COLO829 (cell line): ENCODE data around the gene ERC1.

Experiments
- DNase-seq: peaks from one replicate; pipeline ENCODE4 v3.0.0; 2012; ENCODE audit warnings: low spot score

The ERC1 gene

DNA sequence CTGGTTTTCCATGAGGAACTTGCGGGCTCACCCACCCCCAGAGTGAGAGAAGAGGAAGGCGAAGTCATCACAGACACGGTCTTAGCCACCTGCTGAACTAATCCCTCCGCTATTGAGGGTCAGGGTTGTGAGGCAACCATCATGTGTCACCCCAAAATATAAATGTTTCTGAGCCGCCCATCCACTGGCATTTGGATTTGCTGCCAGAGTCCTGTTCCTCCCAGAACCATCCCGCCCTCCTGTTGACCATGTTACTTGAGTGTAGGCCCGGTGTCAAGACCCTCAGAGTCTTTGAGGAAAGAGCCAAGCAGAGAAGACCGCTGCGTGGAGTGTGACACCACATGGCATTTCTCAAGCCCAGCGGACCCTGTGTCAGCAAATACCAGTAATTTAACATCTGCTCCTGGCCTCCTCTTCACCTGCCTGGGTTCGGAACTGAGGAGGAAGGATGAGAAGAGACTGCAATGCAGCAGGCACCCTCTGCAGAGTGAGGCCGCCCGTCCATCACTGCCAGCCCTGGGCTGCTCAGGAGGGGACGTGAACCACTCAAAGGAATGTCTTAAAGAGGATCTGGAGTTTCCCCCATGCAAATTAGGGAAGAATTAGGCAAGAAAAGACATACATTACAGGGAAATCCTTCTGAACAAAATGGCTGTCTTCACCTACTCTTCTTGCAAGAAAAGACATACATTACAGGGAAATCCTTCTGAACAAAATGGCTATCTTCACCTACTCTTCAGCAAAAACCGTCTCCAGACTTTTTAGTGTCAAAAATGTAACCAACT is 502.9 kb downstream of the ERC1 start:
- DNase-seq = no peak

DNA sequence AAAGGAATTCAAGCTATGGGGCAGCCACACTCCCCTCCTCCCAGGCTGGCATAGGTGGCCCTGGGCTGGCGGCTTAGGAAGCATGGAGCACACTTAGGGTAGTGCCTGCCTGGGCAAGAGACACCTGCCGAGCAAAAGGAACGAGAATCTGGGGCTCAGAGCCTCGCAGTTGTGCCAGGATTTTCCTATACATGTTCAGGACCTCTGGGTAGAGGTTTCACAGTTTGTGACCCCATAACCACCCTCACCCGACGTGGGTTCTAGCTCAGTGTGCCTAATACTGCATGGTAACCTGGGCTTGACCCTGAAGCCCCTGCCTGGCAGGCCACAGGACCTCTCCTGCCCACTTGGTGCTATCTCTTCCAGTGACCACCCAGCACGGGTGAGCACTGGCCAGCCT is 503.8 kb downstream of the ERC1 start:
- no peak for DNase-seq

DNA sequence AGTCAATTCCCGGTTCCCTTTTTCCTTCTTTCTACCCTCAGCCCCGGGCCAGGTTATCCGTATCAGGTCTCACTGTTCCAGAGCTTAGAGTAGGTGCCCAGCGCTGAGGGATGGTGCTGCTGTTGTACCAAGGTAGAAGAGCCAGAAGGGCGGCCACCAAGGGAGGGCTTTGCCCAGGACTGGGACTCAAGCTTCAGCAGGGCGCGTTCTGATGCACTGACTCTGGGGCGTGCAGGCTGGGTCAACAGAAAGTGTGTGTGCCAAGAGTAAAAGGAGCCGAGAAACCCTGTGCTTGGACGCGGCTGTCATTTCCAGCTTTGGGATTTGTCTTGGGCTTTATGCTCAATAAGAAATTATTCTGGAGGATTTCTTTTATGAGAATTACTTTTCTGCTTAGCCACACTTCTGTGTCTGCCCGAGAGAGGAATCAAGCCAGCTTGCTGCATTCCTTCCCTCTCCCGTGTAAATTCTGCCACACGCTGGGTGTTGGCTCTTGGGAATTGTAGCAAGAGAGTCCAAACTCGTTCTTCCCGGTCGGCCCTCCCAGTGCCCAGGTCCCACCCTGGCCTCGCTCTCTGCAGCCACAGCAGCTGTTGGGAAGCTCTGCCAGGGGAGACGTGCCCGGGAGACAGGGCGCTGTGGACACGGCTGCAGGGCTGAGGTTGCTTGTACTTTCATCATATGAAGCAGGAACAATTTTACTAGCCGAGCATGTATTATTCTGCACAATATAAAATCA is 505.3 kb downstream of the ERC1 start:
- no peak for DNase-seq

DNA sequence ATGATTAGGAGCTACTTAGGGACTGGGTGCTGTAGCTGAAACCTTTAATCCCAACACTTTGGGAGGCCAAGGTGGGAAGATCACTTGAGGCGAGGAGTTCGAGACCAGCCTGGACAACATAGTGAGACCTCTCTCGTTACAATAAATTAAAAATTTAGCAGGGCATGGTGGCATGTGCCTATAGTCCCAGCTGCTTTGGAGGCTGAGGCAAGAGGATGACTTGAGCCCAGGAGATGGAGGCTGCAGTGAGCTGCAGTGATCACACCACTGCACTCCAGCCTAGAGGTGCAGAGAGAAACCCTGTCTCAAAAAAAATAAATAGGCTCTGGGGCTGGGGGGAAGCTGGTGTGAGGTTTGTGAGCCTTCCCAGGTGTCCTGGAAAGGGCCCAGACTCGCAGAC is 506.1 kb downstream of the ERC1 start:
- no peak for DNase-seq

DNA sequence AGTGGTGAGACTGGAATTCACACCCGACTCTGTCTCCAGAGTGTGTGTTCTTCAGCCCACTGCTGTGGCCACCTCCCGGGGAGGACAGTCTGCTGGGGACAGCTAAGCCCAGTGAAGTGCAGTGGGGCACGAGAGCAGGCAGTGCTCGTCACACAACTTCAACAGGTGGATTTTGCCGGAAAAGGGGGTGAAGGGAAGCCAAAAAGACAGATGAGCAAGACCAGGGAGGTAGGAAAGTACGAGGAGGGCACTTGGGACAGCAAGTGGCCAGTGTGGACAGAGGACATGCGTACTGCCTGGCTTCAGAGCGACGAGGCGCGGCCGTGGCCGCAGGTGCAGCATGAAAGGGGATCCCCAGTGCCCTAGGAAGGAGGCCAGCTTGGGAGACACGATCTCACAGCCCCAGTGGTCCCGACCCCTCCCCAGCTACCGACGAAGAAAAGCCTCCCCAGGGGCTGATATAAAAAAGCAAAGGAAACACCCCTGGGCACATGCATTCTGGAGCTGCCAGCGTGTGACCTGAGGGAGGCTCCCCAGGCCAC is 507.2 kb downstream of the ERC1 start:
- DNase-seq = no peak

DNA sequence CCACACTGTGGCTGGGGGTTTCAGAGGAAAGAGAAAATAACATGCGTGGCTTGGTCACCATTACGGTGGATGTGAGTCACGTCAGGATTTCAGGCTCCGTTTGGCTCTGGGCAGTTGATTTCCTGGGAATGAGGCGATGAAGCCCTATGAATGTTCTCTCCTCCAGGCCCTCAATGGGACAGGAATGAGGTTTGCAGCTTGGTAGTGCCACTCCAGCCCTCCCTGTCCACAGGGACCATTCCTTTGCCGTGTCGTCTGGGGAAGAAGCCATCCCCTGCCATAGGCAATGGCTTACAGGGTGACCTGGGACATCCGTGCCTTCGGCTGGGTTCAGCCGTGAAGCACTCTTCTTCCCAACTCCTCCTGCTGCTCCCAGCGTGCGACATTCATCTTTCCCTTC is 508.3 kb downstream of the ERC1 start:
- DNase-seq = no peak

DNA sequence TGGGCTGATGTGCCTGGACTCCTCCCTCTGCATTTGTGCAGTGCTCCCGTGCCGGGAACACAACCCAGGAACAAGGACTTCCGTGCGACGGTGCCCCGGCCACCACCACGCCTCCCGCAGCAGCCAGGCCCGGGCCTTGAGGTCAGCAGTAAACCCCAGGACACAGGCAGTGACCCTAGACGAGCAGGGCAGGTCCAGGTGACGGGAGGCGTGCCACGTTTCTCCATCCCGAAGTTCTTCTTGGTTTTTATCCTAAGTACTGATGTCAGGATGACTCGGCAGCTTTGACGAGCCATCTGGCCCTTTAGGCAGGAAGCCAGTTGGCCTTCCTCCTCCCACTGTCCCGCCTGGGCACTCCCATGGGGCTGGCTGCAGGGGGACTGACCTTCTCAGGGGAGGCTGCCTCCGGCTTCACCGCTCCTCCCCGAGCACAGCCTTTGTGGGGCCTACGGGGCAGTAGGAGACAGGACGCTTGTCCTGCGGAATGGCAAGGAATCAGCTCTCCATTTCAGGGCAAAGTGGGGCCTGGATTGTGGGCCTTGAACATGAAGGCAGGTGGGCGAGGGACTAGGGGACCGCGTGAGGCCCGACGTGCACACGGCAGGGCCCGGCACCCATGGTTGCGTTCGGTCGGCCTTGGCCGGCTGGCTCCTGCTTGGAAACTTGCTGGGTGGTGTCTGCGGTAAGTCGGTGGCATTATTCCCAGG is 509.2 kb downstream of the ERC1 start:
- DNase-seq = no peak

DNA sequence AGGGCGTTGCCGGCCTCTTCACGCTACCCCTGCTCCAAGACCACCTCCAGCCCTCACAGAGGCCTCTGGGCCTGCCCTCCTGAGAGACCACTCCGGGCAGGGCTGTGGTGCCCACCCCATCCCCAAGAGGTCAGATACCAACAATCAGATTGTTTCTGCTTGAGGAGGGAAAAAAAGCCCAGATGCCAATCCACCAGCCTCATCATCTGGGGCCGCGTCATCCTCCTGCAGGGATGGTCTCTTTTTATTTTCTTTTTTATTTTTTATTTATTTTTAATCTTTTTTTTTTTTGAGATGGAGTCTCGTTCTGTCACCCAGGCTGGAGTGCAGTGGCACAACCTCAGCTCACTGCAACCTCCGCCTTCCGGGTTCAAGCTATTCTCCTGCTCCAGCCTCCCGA is 510.0 kb downstream of the ERC1 start:
- no peak for DNase-seq

DNA sequence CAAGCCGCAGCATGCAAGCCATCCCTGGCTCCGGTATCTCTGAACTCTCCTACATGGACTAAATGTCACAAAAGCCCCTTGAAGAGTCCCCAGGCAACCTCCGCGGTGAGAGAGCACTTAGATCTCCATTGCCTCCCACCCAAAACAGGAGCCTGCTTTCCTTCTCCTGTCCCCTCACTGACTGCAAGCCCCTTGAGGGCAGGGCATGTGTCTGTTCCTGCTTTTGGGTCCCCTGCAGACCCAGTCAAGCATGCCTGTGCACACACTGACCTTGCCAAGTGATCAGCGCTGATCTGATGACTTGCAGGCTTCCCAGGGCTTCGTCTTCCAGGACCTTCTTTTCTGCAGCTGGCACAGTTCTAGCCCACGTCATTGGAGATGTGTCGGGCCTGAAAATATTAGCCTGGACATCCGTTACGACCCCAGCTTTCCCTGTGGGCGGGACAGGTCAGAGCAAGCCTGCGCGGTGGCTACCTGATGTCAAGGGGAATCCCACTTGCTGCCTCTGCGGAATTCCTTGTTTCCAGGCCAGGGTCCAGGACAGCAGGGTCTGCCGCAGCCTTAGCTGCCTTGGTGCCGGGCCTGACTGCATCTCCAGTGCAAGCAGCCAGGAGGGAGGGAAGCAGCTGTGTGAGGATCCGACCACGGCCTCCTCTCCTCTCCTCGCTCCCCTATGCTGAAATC is 510.8 kb downstream of the ERC1 start:
- DNase-seq = no peak

DNA sequence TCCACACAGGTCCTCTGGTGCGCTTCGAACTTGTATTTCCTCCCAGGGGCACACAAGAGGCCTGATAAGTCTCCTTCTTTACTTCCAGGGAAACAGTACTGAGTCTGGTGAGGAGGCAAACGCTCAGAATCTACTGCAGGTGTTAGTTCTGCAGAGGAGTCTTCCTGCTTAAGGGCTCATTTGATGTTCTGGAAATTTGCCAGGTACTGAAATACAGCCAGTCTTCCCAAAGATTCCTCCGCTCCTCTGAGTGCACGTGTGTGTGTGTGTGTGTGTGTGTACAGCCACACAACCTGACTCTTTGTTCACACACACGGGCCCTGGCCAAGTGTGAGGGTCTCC is 511.3 kb downstream of the ERC1 start:
- DNase-seq = no peak

DNA sequence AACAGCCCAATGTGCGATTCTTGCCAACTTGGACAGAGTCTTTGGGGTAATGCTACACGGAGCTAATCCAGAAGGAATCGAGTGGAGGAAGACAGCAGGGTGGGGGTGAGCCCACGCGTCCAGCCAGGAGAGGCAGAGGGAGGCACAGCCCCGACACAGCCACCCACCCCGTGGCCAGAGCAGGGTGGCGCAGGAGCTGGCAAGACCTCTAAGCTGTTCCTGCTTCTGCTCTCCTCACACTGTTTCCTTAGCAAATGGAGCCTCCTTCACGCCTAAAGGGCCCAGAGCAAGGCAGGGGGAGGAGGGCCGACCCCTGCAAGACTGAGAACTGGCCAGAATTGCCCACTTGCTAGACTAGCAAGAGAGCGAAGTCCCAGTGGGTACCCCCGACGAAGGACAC is 511.8 kb downstream of the ERC1 start:
- DNase-seq = no peak

DNA sequence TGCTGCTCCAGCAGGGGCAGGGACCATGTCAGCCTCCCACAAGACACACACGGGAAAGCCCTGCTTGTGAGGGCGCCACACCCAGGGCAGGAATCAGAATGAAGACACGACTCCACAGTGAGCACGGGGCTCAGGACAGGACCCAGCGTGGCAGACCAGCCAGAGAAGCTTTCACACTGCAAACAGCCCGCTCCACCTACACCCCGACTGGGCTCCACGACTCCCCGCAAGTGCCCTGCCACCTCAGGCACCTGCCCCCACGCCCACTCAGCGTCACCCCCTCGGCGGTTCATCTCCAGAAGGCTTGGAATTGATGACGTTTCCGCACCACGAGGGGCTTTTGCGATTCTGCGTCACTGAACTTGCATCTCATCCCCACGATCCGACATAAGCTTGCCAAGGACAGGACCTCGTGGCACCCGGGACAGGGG is 512.3 kb downstream of the ERC1 start:
- no peak for DNase-seq

DNA sequence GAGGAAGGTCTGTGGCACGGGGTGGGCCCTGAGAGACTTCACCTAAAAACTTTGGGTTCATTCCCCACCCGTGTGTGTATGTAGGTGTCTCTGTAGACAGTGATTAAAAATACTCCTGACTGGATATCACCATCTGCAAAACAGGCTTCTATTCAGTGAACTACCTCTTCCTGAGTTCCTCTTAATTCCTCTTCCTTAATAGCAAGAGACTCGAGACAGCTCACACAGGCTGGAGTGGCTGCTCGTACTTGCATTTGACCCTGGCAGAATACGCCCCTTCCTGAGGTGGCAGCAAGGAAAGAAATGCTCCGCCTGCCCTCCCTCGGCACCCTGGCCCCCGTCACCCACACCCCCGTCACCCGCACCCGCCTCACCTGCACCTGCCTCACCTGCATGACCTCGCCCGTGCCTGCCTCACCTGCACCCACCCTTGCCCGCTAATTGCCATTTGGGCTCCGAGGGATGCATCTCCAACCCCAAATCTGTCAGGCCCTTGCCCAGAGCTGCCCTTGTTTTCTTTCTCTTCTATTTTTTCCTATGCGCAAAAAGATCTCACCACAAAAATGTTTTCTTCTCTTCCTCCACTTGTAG is 513.4 kb downstream of the ERC1 start:
- DNase-seq = no peak

DNA sequence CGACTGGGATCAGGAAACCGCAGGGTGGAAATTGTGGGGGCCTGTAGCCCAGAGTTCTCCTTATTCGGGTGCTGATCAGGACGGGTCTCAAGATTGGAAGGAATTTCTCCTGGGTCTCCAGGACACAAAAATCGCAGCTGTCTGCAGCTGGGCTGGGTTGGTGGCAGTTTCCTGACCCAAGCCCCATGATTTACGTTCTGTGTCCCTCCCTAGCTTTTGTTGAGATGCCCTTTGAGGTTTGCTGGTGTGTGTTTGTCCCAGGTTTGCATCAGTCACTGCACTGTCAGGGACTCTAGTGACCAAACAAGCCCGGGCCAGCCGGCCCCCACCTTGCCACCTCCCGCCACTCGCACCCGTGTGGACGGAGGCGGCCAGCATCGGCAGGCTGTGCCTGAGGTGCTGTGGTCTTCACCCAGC is 513.9 kb downstream of the ERC1 start:
- DNase-seq = no peak

DNA sequence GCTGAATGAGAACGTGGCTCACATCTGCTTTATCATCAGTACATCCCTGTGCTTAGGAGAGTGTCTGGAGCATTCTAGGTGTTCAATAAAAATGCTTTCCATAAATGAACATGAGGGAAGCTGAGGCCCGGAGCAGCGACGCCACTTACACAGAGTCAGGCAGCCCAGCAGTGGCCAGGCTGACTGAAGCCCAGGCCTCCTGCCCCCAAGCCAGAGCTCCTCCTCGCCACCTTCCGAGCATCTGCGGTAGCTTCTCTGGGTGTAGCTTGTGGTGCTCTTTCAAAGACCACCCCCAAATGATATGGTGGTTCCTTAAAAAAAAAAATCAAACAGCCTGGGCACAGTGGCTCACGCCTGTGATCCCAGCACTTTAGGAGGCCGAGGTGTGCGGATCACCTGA is 514.6 kb downstream of the ERC1 start:
- DNase-seq = no peak

DNA sequence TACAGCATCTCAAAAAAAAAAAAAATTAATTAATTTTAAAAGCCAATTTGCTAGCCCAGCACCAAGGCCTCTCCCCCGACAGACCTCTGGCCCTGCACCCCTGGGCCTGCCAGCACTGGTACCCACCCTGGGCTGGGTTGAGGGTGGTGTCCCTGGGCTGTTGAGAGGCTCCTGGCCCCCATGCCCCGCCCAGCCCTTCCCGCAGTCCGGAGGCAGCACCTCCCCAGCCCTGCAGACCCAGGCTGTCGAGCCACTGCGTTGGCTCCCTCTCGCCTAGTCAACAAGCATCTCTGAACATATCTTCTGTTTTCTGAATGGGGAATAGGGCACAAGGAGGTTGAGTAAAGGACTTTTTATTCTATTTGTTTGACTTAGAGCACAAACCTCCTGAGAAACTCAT is 516.3 kb downstream of the ERC1 start:
- DNase-seq = no peak

DNA sequence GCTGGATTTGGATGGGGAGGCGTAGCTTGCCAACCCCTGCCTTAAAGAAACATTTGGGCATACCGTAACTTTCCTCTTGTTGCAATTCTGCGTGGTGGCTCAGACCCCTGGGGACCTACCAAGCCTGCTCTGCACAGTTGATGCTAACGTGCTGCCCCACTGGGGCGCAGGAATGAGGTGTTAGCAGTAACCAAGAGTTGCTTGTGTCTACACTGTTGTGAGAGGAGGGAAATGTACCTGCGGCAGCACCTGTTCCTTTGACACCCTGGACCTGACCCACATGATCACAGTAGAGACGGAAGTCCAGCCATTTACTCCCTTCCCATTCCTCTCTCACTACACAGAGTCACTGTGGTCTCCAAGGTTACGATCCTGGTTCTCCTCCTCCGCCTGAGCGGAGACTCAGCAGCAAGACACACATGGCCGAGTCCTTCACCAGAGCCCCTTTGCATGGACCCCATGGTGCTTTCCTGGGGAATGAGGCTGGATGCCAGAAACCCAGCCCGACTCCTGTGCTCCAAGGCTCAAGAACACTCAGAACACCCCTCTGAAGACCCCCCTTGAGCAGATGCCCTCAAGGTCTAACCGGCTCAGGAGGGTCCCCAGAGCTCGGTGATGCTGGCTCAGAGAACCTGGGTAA is 518.5 kb downstream of the ERC1 start:
- DNase-seq = no peak

DNA sequence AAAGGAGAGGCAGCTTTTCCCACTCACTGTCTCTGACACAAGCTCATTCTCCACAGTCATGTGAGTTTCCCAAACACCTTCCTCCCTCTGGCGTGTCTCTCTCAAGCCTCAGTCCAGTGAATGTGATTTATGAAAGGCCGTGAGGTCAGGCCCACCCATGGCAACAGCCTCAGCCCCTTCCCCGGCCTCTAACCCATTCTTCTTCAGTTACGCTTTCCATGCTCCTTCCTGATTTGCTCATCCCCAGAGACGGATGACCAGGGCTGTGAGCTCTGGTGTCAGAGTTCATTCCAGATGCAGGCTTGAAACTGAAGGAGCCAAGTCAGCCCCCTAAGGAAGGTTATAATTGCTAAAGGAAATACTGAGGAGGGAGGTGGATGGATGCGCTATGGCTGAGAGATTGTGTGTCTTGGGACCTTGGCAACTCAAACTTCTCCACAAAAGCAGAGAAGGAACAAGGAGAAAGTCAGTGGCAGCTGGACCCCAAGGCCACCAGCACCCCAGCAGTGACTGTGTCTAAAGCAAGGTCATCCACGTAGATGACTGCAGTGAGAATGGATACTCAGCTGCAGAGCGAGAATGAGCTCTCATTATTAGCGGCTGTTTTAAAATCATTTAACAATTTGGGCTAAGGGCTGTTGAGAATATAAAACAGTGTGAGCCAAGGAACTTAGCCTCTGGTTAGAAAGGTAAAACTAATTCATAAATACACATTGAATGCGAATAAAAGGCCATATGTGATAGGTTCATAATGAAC is 519.2 kb downstream of the ERC1 start:
- DNase-seq = no peak

DNA sequence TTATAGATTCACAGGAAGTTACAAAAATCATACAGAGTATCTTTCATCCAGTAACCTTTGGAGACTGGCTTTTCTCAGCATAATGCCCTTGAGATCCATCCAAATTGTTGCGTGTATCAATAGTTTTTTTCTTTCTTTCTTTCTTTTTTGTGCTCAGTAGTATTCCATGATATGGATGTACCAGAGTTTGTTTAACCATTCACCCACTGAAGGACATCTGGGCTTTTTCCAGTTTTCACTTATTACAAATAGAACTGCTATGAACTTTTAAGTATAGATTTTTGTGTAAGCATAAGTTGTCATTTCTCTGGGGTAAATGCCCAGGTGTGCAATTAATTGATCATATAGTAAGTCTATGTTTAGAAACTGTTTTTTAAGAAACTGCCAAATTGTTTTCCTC is 524.0 kb downstream of the ERC1 start:
- no peak for DNase-seq

DNA sequence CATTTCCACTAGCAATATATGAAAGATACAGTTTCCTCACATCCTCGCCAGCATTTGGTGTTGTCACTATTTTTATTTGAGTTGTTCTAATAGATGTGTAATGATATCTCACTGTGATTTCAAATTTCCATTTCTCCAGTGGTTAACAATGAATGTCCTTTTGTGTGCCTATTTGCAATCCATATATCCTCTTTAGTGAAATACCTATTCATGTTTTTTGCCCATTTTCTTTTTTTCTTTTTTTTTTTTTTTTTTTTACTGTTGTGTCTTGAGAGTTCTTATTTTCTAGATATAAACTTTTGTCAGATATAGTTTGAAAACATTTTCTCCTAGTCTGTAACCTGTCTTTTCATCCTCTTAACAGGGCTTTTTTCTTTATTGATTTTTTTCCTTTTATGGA is 524.4 kb downstream of the ERC1 start:
- DNase-seq = no peak

DNA sequence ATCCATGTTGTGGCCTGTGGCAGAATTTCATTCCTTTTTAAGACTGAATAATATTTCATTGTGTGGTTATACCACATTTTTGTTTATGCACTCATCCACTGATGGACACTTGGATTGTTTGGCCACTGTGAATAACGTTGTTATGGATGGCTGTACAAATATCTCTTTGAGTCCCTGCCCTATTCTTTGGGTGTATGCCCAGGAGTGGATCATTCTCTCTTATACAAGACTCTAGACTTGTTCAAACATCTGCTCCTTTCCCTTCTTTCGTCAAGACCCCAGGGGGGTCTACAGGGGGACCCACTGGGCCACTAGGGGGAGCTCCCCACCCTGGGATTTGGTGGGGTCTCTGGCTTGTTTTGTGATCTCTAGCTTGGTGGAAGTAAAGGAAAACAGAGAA is 526.0 kb downstream of the ERC1 start:
- DNase-seq = peak; percentile 36
